HepG2 (cell line): ENCODE measurements around the gene EIF4EBP3. TPM values are rescaled to one million over a fixed set of nuclear protein-coding genes. Genes with fewer than 3 reads are reported as not detected.

Source experiments
- ATAC-seq: fragments of 200-7000 bp; cut with Tn5 transposase; 3 replicates; pipeline ENCODE4 v1.9.1; 2020; ENCODE audit warnings: mild to moderate bottlenecking, moderate library complexity
- BruUV-seq: library from RNA; stranded (reverse); fragments of 400-500 nt; replicated peaks from 2 replicates; lab custom pipeline; 2021; lab: Mats Ljungman, UMichigan
- CTCF ChIA-PET: fragments of 300-600 bp; formaldehyde crosslinking; extraction: SDS; loops from one replicate; lab custom pipeline; 2021; ENCODE audit warnings: low total read pairs, inconsistent platforms, low intra/inter-chr PET ratio; lab: Yijun Ruan, JAX
- POLR2A ChIA-PET: fragments of 350-600 bp; sonication (Branson Sonifier 250); formaldehyde crosslinking; loops from one replicate; lab custom pipeline; 2020; ENCODE audit warnings: antibody characterized with exemption, inconsistent platforms; lab: Yijun Ruan, JAX
- DNase-seq: peaks from one replicate; pipeline ENCODE4 v3.0.0-alpha.2; 2015; ENCODE audit warnings: low spot score
- FAIRE-seq: peaks from 3 replicates; lab custom pipeline; 2011; peaks lifted over from hg19 to GRCh38; lab: Jason Lieb, UNC
- H2AFZ ChIP-seq: one replicate; pipeline ENCODE4 v1.6.1; 2011; ENCODE audit warnings: low read length, inconsistent platforms
- H3K27ac ChIP-seq: fragments of 300-600 bp; 3 replicates; pipeline ENCODE4 v1.8.0; 2011; ENCODE audit warnings: mixed run types, mild to moderate bottlenecking, mixed read lengths, low read length, inconsistent platforms; ENCODE audit not compliant: insufficient read depth; ENCODE audit errors: extremely low read length
- H3K27me3 ChIP-seq, 2 experiments: fragments of 200-600 bp in 1 of 2; 2 replicates in 1 of 2; 3 replicates in 1 of 2; pipeline versions ENCODE4 v1.6.0 to v1.8.0; 2011; ENCODE audit warnings: low read length in 2 of 2, mild to moderate bottlenecking in 2 of 2, moderate library complexity in 2 of 2, inconsistent platforms in 1 of 2; ENCODE audit not compliant: insufficient read depth in 2 of 2, control insufficient read depth in 1 of 2
- H3K36me3 ChIP-seq, 2 experiments: fragments of 200-600 bp in 1 of 2; replicated peaks in 1 of 2; 2 replicates in 1 of 2; 3 replicates in 1 of 2; pipeline versions ENCODE4 v1.5.1 to v1.8.0; 2011; ENCODE audit warnings: low read length in 2 of 2, inconsistent platforms in 1 of 2; ENCODE audit not compliant: insufficient read depth in 2 of 2, control insufficient read depth in 1 of 2
- H3K4me1 ChIP-seq: 2 replicates; pipeline ENCODE4 v1.5.1; 2012; ENCODE audit warnings: low read length, inconsistent platforms; ENCODE audit not compliant: insufficient read depth
- H3K4me2 ChIP-seq: 2 replicates; pipeline ENCODE4 v1.6.0; 2011; ENCODE audit warnings: low read depth, low read length, inconsistent platforms
- H3K4me3 ChIP-seq, 3 experiments: fragments of 200-600 bp in 1 of 3; sonication (generic), shearing (Covaris generic) in 1 of 3; replicated peaks in 1 of 3; 2 replicates each; pipeline ENCODE4 v1.5.1; 2011 to 2016; ENCODE audit warnings: low read length in 3 of 3, inconsistent platforms in 2 of 3, low read depth in 2 of 3, mild to moderate bottlenecking in 2 of 3, control low read depth in 1 of 3, mixed read lengths in 1 of 3; ENCODE audit not compliant: insufficient read depth in 1 of 3
- H3K79me2 ChIP-seq: one replicate; pipeline ENCODE4 v1.6.1; 2011; ENCODE audit warnings: low read length, inconsistent platforms; ENCODE audit not compliant: insufficient read depth
- H3K9ac ChIP-seq: 2 replicates; pipeline ENCODE4 v1.6.0; 2011; ENCODE audit warnings: mild to moderate bottlenecking, low read depth, low read length, inconsistent platforms; ENCODE audit not compliant: insufficient read depth
- H3K9me3 ChIP-seq: 2 replicates; pipeline ENCODE4 v1.5.1; 2012; ENCODE audit warnings: mild to moderate bottlenecking, low read length
- H4K20me1 ChIP-seq: 2 replicates; pipeline ENCODE4 v1.6.0; 2011; ENCODE audit warnings: inconsistent platforms, mild to moderate bottlenecking, low read length, moderate library complexity; ENCODE audit not compliant: insufficient read depth
- ARID4A ChIP-seq: sonication (generic); formaldehyde crosslinking; IDR thresholded peaks from 2 replicates; pipeline ENCODE4 v1.5.0; 2020; ENCODE audit warnings: mild to moderate bottlenecking, missing genetic modification reagents, borderline replicate concordance
- ELF1 ChIP-seq: sonication (generic); formaldehyde crosslinking; IDR thresholded peaks from 2 replicates; pipeline ENCODE4 v1.4.0; 2020; ENCODE audit warnings: missing genetic modification reagents
- RELA ChIP-seq: sonication (generic); formaldehyde crosslinking; IDR thresholded peaks from 2 replicates; pipeline ENCODE4 v1.4.0; 2020; ENCODE audit warnings: missing genetic modification reagents
- RFXAP ChIP-seq: sonication (generic); formaldehyde crosslinking; IDR thresholded peaks from 2 replicates; pipeline ENCODE4 v1.4.0; 2020; ENCODE audit warnings: missing genetic modification reagents, borderline replicate concordance
- ZMAT3 ChIP-seq: sonication (generic); formaldehyde crosslinking; conservative IDR thresholded peaks from 2 replicates; pipeline ENCODE4 v1.7.0; 2021; ENCODE audit warnings: missing genetic modification reagents
- ZNF570 ChIP-seq: sonication (generic); formaldehyde crosslinking; IDR thresholded peaks from 2 replicates; pipeline ENCODE4 v1.4.0; 2020; ENCODE audit warnings: mild to moderate bottlenecking, missing genetic modification reagents, borderline replicate concordance
- ZSCAN21 ChIP-seq: sonication (generic); formaldehyde crosslinking; IDR thresholded peaks from 2 replicates; pipeline ENCODE4 v1.8.0; 2022; ENCODE audit warnings: mild to moderate bottlenecking, missing genetic modification reagents, moderate library complexity, borderline replicate concordance
- ZXDC ChIP-seq: sonication (generic); formaldehyde crosslinking; IDR thresholded peaks from 2 replicates; pipeline ENCODE4 v1.5.0; 2020; ENCODE audit warnings: mild to moderate bottlenecking, missing genetic modification reagents
- ZZZ3 ChIP-seq: sonication (generic); formaldehyde crosslinking; IDR thresholded peaks from 2 replicates; pipeline ENCODE4 v1.4.0; 2020; ENCODE audit warnings: missing genetic modification reagents, mild to moderate bottlenecking, borderline replicate concordance
- WGBS: methylation state at CpG from one replicate; pipeline ENCODE4 v1.1.6; 2017; ENCODE audit warnings: low lambda C conversion rate; 5-methylcytosine and 5-hydroxymethylcytosine counted together
- in situ Hi-C: cut with HindIII; loops from 2 replicates; pipeline ENCODE4 v1.10.0; 2017; ENCODE audit warnings: low pct_unique_long_range_greater_than_20kb; ENCODE audit not compliant: extremely low pct_ligation_motif_present
- intact Hi-C: fragments of 100-400 bp; cut with micrococcal nuclease; formaldehyde crosslinking; loops from one replicate; pipeline ENCODE4 v1.10.0; 2022; ENCODE audit not compliant: unreplicated experiment
- polyA plus RNA-seq, 8 experiments: library from polyadenylated mRNA; depleted of rRNA in 3 of 8; stranded (reverse) in 7 of 8; unstranded in 1 of 8; fragments of >200 nt; fragmentation: Illumina TruSeq in 4 of 8; extraction: Trizol in 4 of 8; gene quantifications; 2 replicates each; pipeline versions ENCODE4 v1.2.1 to v1.2.3, GENCODE V29; 2011 to 2016; ENCODE audit warnings: low read depth in 4 of 8, missing spikeins in 1 of 8, mixed read lengths in 1 of 8; ENCODE audit not compliant: insufficient read depth in 1 of 8
- total RNA-seq, 5 experiments: library from RNA; depleted of rRNA; stranded (reverse); fragments of >200 nt; fragmentation: Illumina TruSeq; extraction: Trizol; gene quantifications; 2 replicates each; pipeline ENCODE4 v1.2.3, GENCODE V29; 2016; ENCODE audit warnings: low read depth in 1 of 5

Gene EIF4EBP3
- total and polyA plus RNA-seq, 2 of the 13 experiments (the other 11 are each of a cell fraction or from before 2014, with no cell fraction given), result 0.61 to 1.7 TPM

GRCh38 chr5:140573683-140574082, 26.2 kb downstream of the EIF4EBP3 start:
- ChIA-PET POLR2A (no interaction called here), CTCF (interaction anchor here (4.0 kb wide), 1 partner anchor 61 kb away, joined by 11 read pairs; no protein-coding TSS in a partner anchor)
- FAIRE-seq (no peak), DNase-seq (no peak), ATAC-seq (no peak)
- TF ChIP-seq ARID4A (0 out of 2 replicates have a peak, but pooled peaks have one; percentile 16), ZNF570 (no peak)
- H3K27me3 ChIP-seq, result no peaks in the 10 kb centered on the region
- H3K27ac ChIP-seq, result no peak overlapping the region
- H2AFZ ChIP-seq, result no peak overlapping the region
- intact Hi-C loops, result loop anchor here (2.0 kb wide), 1 partner anchor 37 kb away; no protein-coding TSS in a partner anchor
- no peak overlapping the region for H3K4me2 ChIP-seq
- in situ Hi-C loops, result no loop called here
- no peaks in the 10 kb centered on the region for H4K20me1 ChIP-seq
- no peak overlapping the region for H3K9ac ChIP-seq
- WGBS, result 81% methylated on average over 7 of the region's 7 CpGs
- no TSS peak for BruUV-seq
- H3K4me1 ChIP-seq, result peaks cover 47% of the 10 kb centered on the region
- no peaks in the 10 kb centered on the region for H3K9me3 ChIP-seq
- no peaks in the 10 kb centered on the region for H3K36me3 ChIP-seq
- no peak overlapping the region for H3K4me3 ChIP-seq
- H3K79me2 ChIP-seq, result no peaks in the 10 kb centered on the region

- Histone ChIP-seq H3K27me3 (no peaks in the 10 kb centered on the region), H3K9ac (no peak overlapping the region), H3K4me3 (no peak overlapping the region), H3K27ac (no peak overlapping the region), H2AFZ (peak overlapping the region; percentile 56), H3K79me2 (no peaks in the 10 kb centered on the region), H3K9me3 (no peaks in the 10 kb centered on the region), H3K4me1 (peaks cover 47% of the 10 kb centered on the region), H4K20me1 (no peaks in the 10 kb centered on the region), H3K4me2 (peak overlapping the region; percentile 52), H3K36me3 (no peaks in the 10 kb centered on the region)
- WGBS, result 8% methylated on average over 3 of the region's 3 CpGs
- in situ Hi-C loops, result no loop called here
- CTCF ChIA-PET, result interaction anchor here (4.0 kb wide), 1 partner anchor 61 kb away, joined by 11 read pairs; no protein-coding TSS in a partner anchor
- ATAC-seq, result peak; percentile 18; the same call in 1 of the 3 replicates
- intact Hi-C loops, result loop anchor here (2.0 kb wide), 1 partner anchor 37 kb away; no protein-coding TSS in a partner anchor
- FAIRE-seq, result no peak
- POLR2A ChIA-PET, result no interaction called here
- DNase-seq, result no peak
- no TSS peak for BruUV-seq
- no peak for TF ChIP-seq ZMAT3 (CRISPR knock-in tag)
- TF ChIP-seq RFXAP (CRISPR knock-in tag), result no peak
- TF ChIP-seq ZXDC (CRISPR knock-in tag), result no peak
- TF ChIP-seq ELF1 (CRISPR knock-in tag), result 0 out of 2 replicates have a peak, but pooled peaks have one; percentile 9
- TF ChIP-seq RELA (CRISPR knock-in tag), result no peak
- no peak for TF ChIP-seq ZZZ3
- TF ChIP-seq ZSCAN21 (CRISPR knock-in tag), result no peak
These were observed 26.7 kb downstream of the EIF4EBP3 start for GRCh38 chr5:140574165-140574564.
